RWPE1 (cell line): ENCODE results near the gene RFESD.
"Not testable (repeated sequence)": the region's sequence is repeated elsewhere in the genome, so short reads cannot be mapped to it uniquely, and the experiment has no call there.

ENCODE experiments used
- CTCF ChIA-PET: fragments of 350-600 bp; sonication (Branson Sonifier 250); formaldehyde crosslinking; extraction: SDS; loops from one replicate; lab custom pipeline; 2021; lab: Yijun Ruan, JAX
- POLR2A ChIA-PET: fragments of 400-600 bp; formaldehyde crosslinking; extraction: SDS; loops from one replicate; lab custom pipeline; 2020; ENCODE audit warnings: antibody characterized with exemption; ENCODE audit not compliant: low non-redundant PET; lab: Yijun Ruan, JAX
- DNase-seq: peaks from one replicate; pipeline ENCODE4 v3.0.0; 2012; ENCODE audit warnings: low spot score
- H3K27ac ChIP-seq: fragments of 450-650 bp; 2 replicates; pipeline ENCODE4 v1.5.1; 2017
- TF ChIP-seq, protein P1 (sequence below): fragments of 450-650 bp; conservative IDR thresholded peaks from 2 replicates; pipeline ENCODE4 v1.5.1; 2017; ENCODE audit warnings: low read depth, mild to moderate bottlenecking

RFESD gene

DNA sequence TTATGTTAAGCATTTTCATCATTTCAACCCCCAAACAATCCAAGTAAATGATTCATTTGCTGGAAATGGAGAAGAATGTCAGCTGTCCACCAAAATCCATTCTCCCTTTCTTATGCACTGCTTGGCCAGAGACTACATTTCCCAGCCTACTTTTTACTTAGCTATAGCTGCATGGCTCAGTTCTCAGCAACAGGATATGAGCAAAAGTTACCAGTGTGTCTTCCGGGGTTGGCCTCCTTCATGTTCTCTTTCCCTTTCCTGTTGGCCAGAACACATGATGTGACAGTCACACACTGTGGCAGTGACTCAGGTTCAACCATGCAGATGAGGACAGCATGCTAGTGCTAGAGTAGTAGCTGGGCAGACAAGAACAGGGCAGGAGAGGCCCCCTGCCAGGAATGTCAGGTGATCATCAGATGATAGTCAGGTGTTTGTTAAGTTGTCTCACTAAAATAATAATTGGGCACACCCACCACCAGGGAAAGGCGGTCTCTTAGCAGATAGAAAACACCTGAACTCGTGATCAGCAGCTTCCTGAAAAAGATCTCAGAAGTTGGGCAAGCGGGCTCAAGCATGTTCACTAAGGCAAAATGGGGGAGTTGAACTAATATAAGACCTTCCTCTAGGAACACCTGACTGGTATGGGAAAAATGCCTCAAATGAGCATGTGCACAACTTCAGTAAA is 14.4 kb upstream of the RFESD start:
- H3K27ac ChIP-seq = no peak overlapping the region
- DNase-seq = no peak
- CTCF ChIA-PET = interaction anchor here (0.5 to 1.6 kb wide), 4 partner anchors 8 to 44 kb away, joined by 3 to 7 read pairs (median 6); no protein-coding TSS in a partner anchor
- POLR2A ChIA-PET = no interaction called here
- TF ChIP-seq, protein P1, sequence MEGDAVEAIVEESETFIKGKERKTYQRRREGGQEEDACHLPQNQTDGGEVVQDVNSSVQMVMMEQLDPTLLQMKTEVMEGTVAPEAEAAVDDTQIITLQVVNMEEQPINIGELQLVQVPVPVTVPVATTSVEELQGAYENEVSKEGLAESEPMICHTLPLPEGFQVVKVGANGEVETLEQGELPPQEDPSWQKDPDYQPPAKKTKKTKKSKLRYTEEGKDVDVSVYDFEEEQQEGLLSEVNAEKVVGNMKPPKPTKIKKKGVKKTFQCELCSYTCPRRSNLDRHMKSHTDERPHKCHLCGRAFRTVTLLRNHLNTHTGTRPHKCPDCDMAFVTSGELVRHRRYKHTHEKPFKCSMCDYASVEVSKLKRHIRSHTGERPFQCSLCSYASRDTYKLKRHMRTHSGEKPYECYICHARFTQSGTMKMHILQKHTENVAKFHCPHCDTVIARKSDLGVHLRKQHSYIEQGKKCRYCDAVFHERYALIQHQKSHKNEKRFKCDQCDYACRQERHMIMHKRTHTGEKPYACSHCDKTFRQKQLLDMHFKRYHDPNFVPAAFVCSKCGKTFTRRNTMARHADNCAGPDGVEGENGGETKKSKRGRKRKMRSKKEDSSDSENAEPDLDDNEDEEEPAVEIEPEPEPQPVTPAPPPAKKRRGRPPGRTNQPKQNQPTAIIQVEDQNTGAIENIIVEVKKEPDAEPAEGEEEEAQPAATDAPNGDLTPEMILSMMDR = no peak

DNA sequence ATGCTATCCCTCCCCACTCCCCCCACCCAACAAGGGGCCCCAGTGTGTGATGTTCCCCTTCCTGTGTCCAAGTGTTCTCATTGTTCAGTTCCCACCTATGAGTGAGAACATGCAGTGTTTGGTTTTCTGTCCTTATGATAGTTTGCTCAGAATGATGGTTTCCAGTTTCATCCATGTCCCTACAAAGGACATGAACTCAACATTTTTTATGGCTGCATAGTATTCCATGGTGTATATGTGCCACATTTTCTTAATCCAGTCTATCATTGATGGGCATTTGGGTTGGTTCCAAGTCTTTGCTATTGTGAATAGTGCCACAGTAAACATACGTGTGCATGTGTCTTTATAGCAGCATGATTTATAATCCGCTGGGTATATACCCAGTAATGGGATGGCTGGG is 13.6 kb upstream of the RFESD start:
- POLR2A ChIA-PET, CTCF ChIA-PET, H3K27ac ChIP-seq, DNase-seq: not testable (repeated sequence)

DNA sequence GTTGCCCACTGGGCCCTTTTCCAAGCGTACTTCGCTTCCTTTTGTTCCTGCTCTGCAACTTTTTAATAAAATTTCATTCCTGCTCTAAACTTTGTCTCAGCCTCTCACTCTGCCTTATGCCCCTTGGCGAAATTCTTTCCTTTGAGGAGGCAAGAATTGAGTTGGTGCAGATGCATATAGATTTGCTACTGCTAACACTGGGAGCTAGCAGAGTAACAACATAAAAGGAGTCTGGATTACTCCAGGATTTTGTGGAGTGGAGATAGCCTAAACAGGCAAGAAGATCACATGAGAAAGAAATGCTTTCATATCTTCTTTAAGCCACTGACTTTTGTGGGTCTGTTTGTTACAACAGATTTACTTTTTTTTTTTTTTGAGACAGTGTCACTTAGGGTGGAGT is 12.9 kb upstream of the RFESD start:
- H3K27ac ChIP-seq = no peak overlapping the region
- ChIA-PET POLR2A (no interaction called here), CTCF (no interaction called here)
- DNase-seq = no peak
- TF ChIP-seq, protein P1 = no peak

- ChIA-PET CTCF (no interaction called here), POLR2A (no interaction called here)
- no peak overlapping the region for H3K27ac ChIP-seq
Observed at GRCh38 chr5:95634081-95634480, 12.5 kb upstream of the RFESD start.

DNA sequence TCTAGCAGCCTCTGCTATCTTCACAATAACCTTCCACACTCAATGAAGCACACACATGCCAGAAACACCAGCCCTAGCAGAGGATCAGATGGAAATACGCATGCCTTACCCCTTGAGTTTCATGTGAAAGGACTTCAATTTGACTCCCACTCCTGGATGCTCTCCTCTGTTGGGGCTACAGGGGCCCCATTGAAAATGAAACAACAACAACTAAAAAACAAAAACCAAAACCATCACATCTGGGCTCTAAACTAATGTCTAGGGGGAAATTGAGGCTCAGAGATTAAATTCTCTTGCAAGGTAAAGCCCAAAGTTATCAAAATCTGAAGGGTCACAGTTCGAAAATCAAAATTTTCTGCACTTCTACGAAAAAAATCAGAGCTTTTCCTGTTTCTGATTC is 7.9 kb upstream of the RFESD start:
- TF ChIP-seq, protein P1 = no peak
- ChIA-PET CTCF (no interaction called here), POLR2A (no interaction called here)
- no peak for DNase-seq
- H3K27ac ChIP-seq = no peak overlapping the region

More at GRCh38 chr5:95634081-95634480, 12.5 kb upstream of the RFESD start:
- TF ChIP-seq, protein P1 = no peak
- DNase-seq = no peak

DNA sequence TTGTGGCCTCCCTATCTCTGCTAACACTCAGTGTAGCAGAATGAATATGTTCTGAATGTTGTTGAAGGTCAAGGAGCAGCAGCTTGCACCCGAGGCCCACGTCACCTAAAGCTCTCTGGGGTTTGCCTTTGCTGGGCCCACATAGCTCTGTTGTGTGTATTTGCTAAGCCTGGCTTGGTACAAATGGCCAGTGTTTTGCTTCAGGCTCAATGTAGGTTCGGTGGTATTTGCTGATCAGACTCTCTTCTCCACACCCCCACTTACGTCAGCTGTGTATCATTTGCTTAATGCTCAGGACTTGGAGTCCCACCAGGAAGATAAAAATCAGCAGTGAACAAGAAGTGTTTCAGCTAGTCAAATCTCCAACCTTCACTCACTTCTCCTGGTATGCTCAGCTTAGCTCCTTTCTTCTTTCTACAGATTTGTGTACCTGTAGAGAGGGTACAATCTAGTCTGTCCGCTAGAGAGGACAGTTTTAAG is 4.8 kb upstream of the RFESD start:
- DNase-seq = no peak
- TF ChIP-seq, protein P1 = no peak
- CTCF ChIA-PET = interaction anchor here (1.0 to 2.5 kb wide), 2 partner anchors 139 to 196 kb away, joined by 7 to 14 read pairs; no protein-coding TSS in a partner anchor
- no peak overlapping the region for H3K27ac ChIP-seq
- POLR2A ChIA-PET = no interaction called here

DNA sequence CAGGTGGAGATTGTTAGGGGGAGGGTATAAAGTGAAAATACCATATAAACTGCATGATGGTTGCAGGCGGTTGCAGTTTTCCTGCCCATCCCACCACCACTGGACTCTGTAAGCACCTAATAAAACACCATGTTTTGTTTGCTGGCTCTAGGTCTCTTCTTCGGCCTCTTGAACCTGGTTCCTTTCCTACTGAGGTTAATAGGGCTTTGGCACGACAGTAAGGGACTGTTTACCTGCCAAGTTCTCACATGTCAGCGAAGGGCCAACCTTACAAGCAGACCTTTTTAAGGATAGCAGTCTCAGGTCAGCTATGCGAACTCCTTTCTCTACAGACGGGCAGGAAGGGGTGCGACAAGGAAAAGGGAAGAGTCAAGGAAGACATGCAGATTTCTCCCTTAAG is 3.4 kb upstream of the RFESD start:
- no peak overlapping the region for H3K27ac ChIP-seq
- TF ChIP-seq, protein P1 = no peak
- DNase-seq = no peak
- ChIA-PET POLR2A (no interaction called here), CTCF (interaction anchor here (0.6 to 2.5 kb wide), 10 partner anchors 13 to 753 kb away, joined by 3 to 14 read pairs (median 3); no protein-coding TSS in a partner anchor)
